Upper lobe of left lung (tissue), 4 donors: ENCODE measurements around the gene RGS16.

Source experiments
- CTCF ChIP-seq, 6 experiments: fragments of 450-650 bp in 4 of 6; fragments of 200-600 bp in 2 of 6; sonication (generic) in 2 of 6; IDR thresholded peaks; one replicate each; pipeline ENCODE4 v1.5.1; 2016 to 2019; ENCODE audit warnings: antibody characterized with exemption in 6 of 6
- POLR2A ChIP-seq, 4 donors: fragments of 450-650 bp; IDR thresholded peaks; one replicate each; pipeline ENCODE4 v1.5.1; 2016 to 2017; ENCODE audit warnings: antibody characterized with exemption in 4 of 4, mild to moderate bottlenecking in 2 of 4
- POLR2AphosphoS5 ChIP-seq, 2 donors: sonication (generic); formaldehyde crosslinking; IDR thresholded peaks; one replicate each; pipeline ENCODE4 v1.5.1; 2017; ENCODE audit warnings: antibody characterized with exemption in 2 of 2

DNA sequence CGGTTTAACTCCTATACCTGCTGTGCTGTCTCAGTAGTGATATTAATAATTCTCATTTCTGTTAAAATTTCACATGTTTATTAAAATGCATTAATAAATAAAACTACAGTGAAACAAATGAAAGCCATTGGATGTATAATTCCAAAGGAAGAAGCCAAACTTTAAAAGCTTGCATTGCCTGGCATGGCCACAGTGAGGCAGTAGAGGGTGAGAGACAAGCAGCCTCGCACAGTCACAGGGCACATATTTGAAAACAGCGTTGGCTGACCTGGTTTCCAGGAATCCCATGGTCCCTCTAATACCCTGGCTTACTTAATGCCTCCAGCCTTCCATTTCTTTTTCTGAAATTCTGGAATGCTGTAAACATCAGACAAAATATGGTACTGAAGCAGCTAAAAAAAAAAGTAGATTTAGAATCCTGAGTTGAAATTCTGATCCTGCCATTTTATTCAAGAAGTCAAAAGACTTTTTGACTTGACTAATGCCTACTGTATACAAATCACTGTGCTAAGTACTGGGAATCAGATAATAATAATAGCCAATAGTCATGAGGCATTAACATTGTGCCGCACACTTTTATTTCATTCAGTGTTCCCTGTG, 8.4 kb downstream of the RGS16 start:
- TF ChIP-seq POLR2A (IDR thresholded peaks at IDR 0.05) (no peak), CTCF (IDR thresholded peaks at IDR 0.05) (peak; percentile 71 to 93 (median 82)), POLR2AphosphoS5 (IDR thresholded peaks at IDR 0.05) (peak in 1 of 2 donors; percentile 9)
